ACC112 (cell line): ENCODE results near the gene TSPAN9.

Experiments used
- H2AFZ ChIP-seq: fragments of 200-600 bp; sonication (generic); one replicate; pipeline ENCODE4 v1.6.0; 2017; ENCODE audit warnings: antibody characterized with exemption, low read length; ENCODE audit not compliant: unreplicated experiment
- H3K27ac ChIP-seq: fragments of 200-600 bp; sonication (generic); 2 replicates; pipeline ENCODE4 v1.5.1; 2014; ENCODE audit warnings: low read depth, mild to moderate bottlenecking, antibody characterized with exemption, low read length, moderate library complexity
- H3K27me3 ChIP-seq: fragments of 200-600 bp; sonication (generic); 2 replicates; pipeline ENCODE4 v1.6.1; 2014; ENCODE audit warnings: mild to moderate bottlenecking, antibody characterized with exemption, low read length, moderate library complexity, mixed read lengths; ENCODE audit not compliant: insufficient read depth
- H3K36me3 ChIP-seq: fragments of 200-600 bp; sonication (generic); 2 replicates; pipeline ENCODE4 v1.6.1; 2016; ENCODE audit warnings: mild to moderate bottlenecking, antibody characterized with exemption, low read length, moderate library complexity, mixed read lengths; ENCODE audit not compliant: insufficient read depth
- H3K4me1 ChIP-seq: fragments of 200-600 bp; sonication (generic); one replicate; pipeline ENCODE4 v1.6.1; 2016; ENCODE audit warnings: low read length, mixed read lengths; ENCODE audit not compliant: insufficient read depth, unreplicated experiment, control insufficient read depth
- H3K4me3 ChIP-seq: fragments of 200-600 bp; sonication (generic); 2 replicates; pipeline ENCODE4 v1.5.1; 2014; ENCODE audit warnings: mild to moderate bottlenecking, low read depth, low read length
- H3K79me2 ChIP-seq: fragments of 200-600 bp; sonication (generic); one replicate; pipeline ENCODE4 v1.6.0; 2016; ENCODE audit warnings: low read length; ENCODE audit not compliant: control insufficient read depth, unreplicated experiment, insufficient read depth

The TSPAN9 gene

GRCh38 chr12:3201339-3202051 is 124.3 kb downstream of the TSPAN9 start:
- Histone ChIP-seq H3K79me2 (no peaks in the 10 kb centered on the region), H3K27me3 (peaks cover 32% of the 10 kb centered on the region), H2AFZ (no peak overlapping the region), H3K4me3 (peak overlapping the region; percentile 80), H3K36me3 (no peaks in the 10 kb centered on the region), H3K27ac (no peak overlapping the region), H3K4me1 (peaks cover 14% of the 10 kb centered on the region)

GRCh38 chr12:3202096-3202495 is 124.9 kb downstream of the TSPAN9 start:
- Histone ChIP-seq H3K27me3 (peaks cover 32% of the 10 kb centered on the region), H3K36me3 (no peaks in the 10 kb centered on the region), H3K27ac (no peak overlapping the region), H3K4me3 (no peak overlapping the region), H3K79me2 (no peaks in the 10 kb centered on the region), H3K4me1 (peaks cover 14% of the 10 kb centered on the region), H2AFZ (no peak overlapping the region)

- Histone ChIP-seq H3K36me3 (no peaks in the 10 kb centered on the region), H3K27me3 (peaks cover 32% of the 10 kb centered on the region), H2AFZ (no peak overlapping the region), H3K4me3 (no peak overlapping the region), H3K27ac (no peak overlapping the region), H3K79me2 (no peaks in the 10 kb centered on the region), H3K4me1 (peaks cover 14% of the 10 kb centered on the region)
These were observed 125.7 kb downstream of the TSPAN9 start for GRCh38 chr12:3202734-3203446.

GRCh38 chr12:3203713-3204112 is 126.5 kb downstream of the TSPAN9 start:
- Histone ChIP-seq H2AFZ (no peak overlapping the region), H3K27me3 (peaks cover 32% of the 10 kb centered on the region), H3K4me1 (peaks cover 14% of the 10 kb centered on the region), H3K79me2 (no peaks in the 10 kb centered on the region), H3K27ac (no peak overlapping the region), H3K4me3 (no peak overlapping the region), H3K36me3 (no peaks in the 10 kb centered on the region)

- Histone ChIP-seq H3K4me3 (no peak overlapping the region), H3K4me1 (peaks cover 14% of the 10 kb centered on the region), H3K27ac (no peak overlapping the region), H3K79me2 (no peaks in the 10 kb centered on the region), H3K36me3 (no peaks in the 10 kb centered on the region), H3K27me3 (peaks cover 29% of the 10 kb centered on the region), H2AFZ (no peak overlapping the region)
These were observed 127.0 kb downstream of the TSPAN9 start for GRCh38 chr12:3204143-3204542.

- Histone ChIP-seq H3K27me3 (peaks cover 21% of the 10 kb centered on the region), H2AFZ (no peak overlapping the region), H3K79me2 (no peaks in the 10 kb centered on the region), H3K4me3 (no peak overlapping the region), H3K4me1 (peaks cover 8% of the 10 kb centered on the region), H3K27ac (no peak overlapping the region), H3K36me3 (no peaks in the 10 kb centered on the region)
These were observed 127.8 kb downstream of the TSPAN9 start for GRCh38 chr12:3204730-3205531.

- Histone ChIP-seq H2AFZ (no peak overlapping the region), H3K27me3 (peaks cover 17% of the 10 kb centered on the region), H3K4me1 (peaks cover 6% of the 10 kb centered on the region), H3K4me3 (no peak overlapping the region), H3K36me3 (no peaks in the 10 kb centered on the region), H3K27ac (no peak overlapping the region), H3K79me2 (no peaks in the 10 kb centered on the region)
These were observed 128.8 kb downstream of the TSPAN9 start for GRCh38 chr12:3205742-3206519.

- Histone ChIP-seq H3K79me2 (no peaks in the 10 kb centered on the region), H3K36me3 (no peaks in the 10 kb centered on the region), H3K4me1 (no peaks in the 10 kb centered on the region), H2AFZ (no peak overlapping the region), H3K4me3 (no peak overlapping the region), H3K27ac (no peak overlapping the region), H3K27me3 (peaks cover 11% of the 10 kb centered on the region)
These were observed 129.4 kb downstream of the TSPAN9 start for GRCh38 chr12:3206536-3207072.

- H3K27ac ChIP-seq, result no peak overlapping the region
- H3K27me3 ChIP-seq, result peaks cover 5% of the 10 kb centered on the region
- no peak overlapping the region for H2AFZ ChIP-seq
- H3K79me2 ChIP-seq, result no peaks in the 10 kb centered on the region
- H3K36me3 ChIP-seq, result no peaks in the 10 kb centered on the region
- H3K4me1 ChIP-seq, result no peaks in the 10 kb centered on the region
- no peak overlapping the region for H3K4me3 ChIP-seq
These were observed 130.0 kb downstream of the TSPAN9 start for GRCh38 chr12:3207175-3207574.

GRCh38 chr12:3207858-3208257 is 130.7 kb downstream of the TSPAN9 start:
- Histone ChIP-seq H3K36me3 (no peaks in the 10 kb centered on the region), H2AFZ (no peak overlapping the region), H3K4me3 (no peak overlapping the region), H3K27ac (no peak overlapping the region), H3K27me3 (no peaks in the 10 kb centered on the region), H3K4me1 (no peaks in the 10 kb centered on the region), H3K79me2 (no peaks in the 10 kb centered on the region)
